GM12873 (cell line): ENCODE measurements around the gene PSD4.

Experiments
- TF ChIP-seq, protein P1 (sequence below): IDR thresholded peaks from 2 replicates; pipeline ENCODE4 v1.5.1; 2012; ENCODE audit warnings: low read depth, mild to moderate bottlenecking, moderate library complexity, low read length, control low read depth; ENCODE audit not compliant: insufficient read depth; ENCODE audit errors: missing control alignments

Gene PSD4

DNA sequence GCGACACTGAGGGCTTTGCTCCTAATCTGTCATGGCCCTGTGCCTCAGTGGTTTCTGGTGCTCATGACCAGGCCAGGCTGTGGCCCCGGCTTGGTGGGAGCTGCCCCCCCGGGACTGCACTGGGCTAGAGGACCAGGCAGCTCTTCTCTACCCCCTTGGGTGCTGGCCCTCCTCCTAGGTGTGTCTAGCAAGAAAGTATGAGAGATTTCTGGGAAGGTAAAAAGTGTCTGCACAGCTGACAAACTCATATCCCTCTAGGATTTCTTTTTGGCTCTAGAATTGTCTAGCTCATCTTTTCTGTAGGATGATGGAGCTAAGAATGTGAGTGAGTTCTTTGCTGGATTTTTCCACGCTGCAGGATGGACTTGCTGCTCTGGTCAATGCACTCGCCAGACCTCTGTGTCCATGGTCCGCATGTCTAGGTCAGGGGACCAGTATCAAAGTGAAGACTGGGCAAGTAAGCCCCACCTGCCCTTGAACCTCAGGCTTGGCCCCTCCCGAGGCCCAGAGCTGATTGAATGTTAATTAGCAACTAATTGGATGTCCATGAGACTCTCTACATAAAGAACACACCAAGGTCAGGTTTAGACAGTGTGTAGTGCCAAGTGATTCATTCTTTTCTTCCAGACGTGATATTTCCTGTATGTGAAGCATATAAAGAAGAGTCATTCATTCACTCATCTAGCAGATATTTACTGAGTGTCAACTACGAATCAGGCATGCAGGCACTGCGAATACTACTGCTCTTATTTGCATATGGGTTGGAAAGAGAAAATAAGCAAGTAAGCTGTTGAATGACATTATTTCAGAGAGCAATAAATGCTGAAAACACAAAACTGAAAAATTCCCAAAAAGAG is 15.6 kb upstream of the PSD4 start:
- TF ChIP-seq, protein P1, sequence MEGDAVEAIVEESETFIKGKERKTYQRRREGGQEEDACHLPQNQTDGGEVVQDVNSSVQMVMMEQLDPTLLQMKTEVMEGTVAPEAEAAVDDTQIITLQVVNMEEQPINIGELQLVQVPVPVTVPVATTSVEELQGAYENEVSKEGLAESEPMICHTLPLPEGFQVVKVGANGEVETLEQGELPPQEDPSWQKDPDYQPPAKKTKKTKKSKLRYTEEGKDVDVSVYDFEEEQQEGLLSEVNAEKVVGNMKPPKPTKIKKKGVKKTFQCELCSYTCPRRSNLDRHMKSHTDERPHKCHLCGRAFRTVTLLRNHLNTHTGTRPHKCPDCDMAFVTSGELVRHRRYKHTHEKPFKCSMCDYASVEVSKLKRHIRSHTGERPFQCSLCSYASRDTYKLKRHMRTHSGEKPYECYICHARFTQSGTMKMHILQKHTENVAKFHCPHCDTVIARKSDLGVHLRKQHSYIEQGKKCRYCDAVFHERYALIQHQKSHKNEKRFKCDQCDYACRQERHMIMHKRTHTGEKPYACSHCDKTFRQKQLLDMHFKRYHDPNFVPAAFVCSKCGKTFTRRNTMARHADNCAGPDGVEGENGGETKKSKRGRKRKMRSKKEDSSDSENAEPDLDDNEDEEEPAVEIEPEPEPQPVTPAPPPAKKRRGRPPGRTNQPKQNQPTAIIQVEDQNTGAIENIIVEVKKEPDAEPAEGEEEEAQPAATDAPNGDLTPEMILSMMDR, result no peak

DNA sequence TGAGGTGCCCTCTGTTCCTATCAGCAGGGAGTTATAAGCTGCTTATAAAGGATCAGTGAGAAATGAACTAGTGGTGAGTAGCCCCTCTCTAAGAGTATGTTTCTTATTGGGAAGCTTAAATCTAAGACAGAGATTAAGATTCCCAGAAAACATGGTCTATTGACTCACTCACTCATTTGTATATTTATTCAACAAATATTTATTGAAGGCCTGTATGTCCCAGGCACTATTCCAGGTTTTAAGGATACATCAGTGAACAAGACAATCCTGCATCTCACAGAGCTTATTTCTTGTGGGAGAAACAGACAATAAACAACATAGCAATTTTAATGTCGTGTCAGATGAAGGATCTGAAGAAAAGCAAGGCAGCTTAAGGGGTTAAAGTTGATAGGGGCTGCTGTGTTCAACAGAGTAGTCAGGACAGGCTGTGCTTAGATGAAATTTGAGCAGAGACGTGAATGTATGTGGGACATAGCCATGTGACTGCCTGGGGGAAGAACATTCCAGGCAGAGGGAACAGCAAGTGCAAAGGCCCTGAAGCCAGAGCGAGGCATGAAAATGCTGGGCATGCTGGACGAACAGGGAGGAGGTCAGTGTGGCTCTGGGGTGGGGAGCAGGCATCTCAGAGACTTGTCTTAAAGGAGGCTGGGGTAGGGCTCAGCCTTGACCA is 14.8 kb upstream of the PSD4 start:
- TF ChIP-seq, protein P1, result no peak

DNA sequence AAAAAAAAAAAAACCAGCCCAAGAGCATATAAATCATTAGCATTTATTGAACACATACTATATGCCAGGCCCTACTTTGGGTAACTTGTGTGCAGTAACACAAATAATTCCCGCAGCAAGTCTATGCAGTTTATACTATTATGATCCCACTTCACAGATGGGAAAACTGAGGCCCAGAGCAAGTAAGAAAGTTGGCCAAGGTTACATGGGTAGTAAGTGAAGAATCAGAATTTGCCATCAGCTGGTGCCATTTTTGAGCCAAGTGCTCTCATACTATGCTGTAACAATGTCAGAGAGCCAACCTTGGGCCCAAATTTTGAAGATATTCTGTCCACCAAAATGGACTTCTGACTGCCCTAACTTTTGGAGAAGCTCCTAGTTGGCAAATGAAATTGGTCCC is 13.5 kb upstream of the PSD4 start:
- TF ChIP-seq, protein P1, result no peak

- TF ChIP-seq, protein P1, result no peak
Observed at GRCh38 chr2:113160962-113161361, 12.8 kb upstream of the PSD4 start.

DNA sequence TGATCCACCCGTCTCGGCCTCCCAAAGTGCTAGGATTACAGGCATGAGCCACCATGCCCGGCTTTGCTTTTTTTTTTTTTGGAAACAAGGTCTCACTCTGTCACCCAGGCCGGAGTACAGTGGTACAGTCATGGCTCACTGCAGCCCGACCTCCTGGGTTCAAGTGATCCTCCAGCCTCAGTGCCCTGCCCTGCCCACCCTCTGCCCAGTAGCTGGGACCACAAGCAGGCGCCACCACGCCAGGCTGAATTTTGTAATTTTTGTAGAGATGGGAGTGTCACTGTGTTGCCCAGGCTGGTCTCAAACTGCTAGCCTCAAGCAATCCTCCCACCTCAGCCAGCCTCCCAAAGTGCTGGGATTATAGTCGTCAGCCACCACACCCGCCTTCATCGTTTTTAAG is 11.6 kb upstream of the PSD4 start:
- TF ChIP-seq, protein P1, result no peak

GRCh38 chr2:113162869-113163268 is 10.9 kb upstream of the PSD4 start:
- TF ChIP-seq, protein P1, result no peak

- TF ChIP-seq, protein P1, result no peak
Observed at GRCh38 chr2:113164215-113164929, 9.4 kb upstream of the PSD4 start.
